ENCODE results near the gene ADK.

- TF ChIP-seq, protein P1, sequence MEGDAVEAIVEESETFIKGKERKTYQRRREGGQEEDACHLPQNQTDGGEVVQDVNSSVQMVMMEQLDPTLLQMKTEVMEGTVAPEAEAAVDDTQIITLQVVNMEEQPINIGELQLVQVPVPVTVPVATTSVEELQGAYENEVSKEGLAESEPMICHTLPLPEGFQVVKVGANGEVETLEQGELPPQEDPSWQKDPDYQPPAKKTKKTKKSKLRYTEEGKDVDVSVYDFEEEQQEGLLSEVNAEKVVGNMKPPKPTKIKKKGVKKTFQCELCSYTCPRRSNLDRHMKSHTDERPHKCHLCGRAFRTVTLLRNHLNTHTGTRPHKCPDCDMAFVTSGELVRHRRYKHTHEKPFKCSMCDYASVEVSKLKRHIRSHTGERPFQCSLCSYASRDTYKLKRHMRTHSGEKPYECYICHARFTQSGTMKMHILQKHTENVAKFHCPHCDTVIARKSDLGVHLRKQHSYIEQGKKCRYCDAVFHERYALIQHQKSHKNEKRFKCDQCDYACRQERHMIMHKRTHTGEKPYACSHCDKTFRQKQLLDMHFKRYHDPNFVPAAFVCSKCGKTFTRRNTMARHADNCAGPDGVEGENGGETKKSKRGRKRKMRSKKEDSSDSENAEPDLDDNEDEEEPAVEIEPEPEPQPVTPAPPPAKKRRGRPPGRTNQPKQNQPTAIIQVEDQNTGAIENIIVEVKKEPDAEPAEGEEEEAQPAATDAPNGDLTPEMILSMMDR (conservative IDR thresholded peaks at IDR 0.05; ENCODE audit: low read depth, low read length): no peak
- TF ChIP-seq RCOR1 (IDR thresholded peaks at IDR 0.05; ENCODE audit: insufficient replicate concordance, low read length) (no peak), CEBPB (IDR thresholded peaks at IDR 0.05; ENCODE audit: low read depth, low read length) (no peak), POLR2A (IDR thresholded peaks at IDR 0.05; ENCODE audit: low read depth, low read length) (no peak), NFE2L2 (IDR thresholded peaks at IDR 0.05; ENCODE audit: low read depth, low read length) (no peak), FOS (IDR thresholded peaks at IDR 0.05; ENCODE audit: low read depth, low read length) (no peak), RAD21 (IDR thresholded peaks at IDR 0.05; ENCODE audit: low read length) (no peak), BHLHE40 (IDR thresholded peaks at IDR 0.05; ENCODE audit: low read depth, low read length) (no peak), MAZ (IDR thresholded peaks at IDR 0.05; ENCODE audit: borderline replicate concordance, low read depth, low read length) (no peak), SMC3 (IDR thresholded peaks at IDR 0.05; ENCODE audit: low read depth, low read length) (no peak), USF2 (IDR thresholded peaks at IDR 0.05; ENCODE audit: low read depth, low read length) (no peak)
- TF ChIP-seq, protein P2, sequence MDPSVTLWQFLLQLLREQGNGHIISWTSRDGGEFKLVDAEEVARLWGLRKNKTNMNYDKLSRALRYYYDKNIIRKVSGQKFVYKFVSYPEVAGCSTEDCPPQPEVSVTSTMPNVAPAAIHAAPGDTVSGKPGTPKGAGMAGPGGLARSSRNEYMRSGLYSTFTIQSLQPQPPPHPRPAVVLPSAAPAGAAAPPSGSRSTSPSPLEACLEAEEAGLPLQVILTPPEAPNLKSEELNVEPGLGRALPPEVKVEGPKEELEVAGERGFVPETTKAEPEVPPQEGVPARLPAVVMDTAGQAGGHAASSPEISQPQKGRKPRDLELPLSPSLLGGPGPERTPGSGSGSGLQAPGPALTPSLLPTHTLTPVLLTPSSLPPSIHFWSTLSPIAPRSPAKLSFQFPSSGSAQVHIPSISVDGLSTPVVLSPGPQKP (IDR thresholded peaks at IDR 0.05; ENCODE audit: borderline replicate concordance, low read depth, low read length): no peak
These were observed 237.8 kb downstream of the ADK start for GRCh38 chr10:74388801-74389200.

Data from IMR-90 (cell line).